Measurements from ENCODE around the gene GRIK5.
A peak's percentile ranks its signal among the peaks of the same experiment; 100 is the strongest.

Gene GRIK5

GRCh38 chr19:42068361-42068755 lies 1.6 kb downstream of the GRIK5 start:
- no peak overlapping the region for H3K27ac ChIP-seq (ENCODE audit: extremely low read depth, low read depth, low read length)
- H3K36me3 ChIP-seq (ENCODE audit: control insufficient read depth in 2 of 2, insufficient read depth in 1 of 2, low read length in 2 of 2), result no peaks in the 10 kb centered on the region; a peak in 1 of 3 replicates
- no peaks in the 10 kb centered on the region for H3K9me3 ChIP-seq (ENCODE audit: control insufficient read depth, insufficient read depth, low read depth, low read length)
- TF ChIP-seq PRDM1 (tag by site-specific recombination; IDR thresholded peaks at IDR 0.05) (peak; percentile 46; the same call in 1 of the 2 replicates), ZNF146 (tag by site-specific recombination; IDR thresholded peaks at IDR 0.05) (no peak), ZNF600 (tag by site-specific recombination; IDR thresholded peaks at IDR 0.05) (0 out of 2 replicates have a peak, but pooled peaks have one; percentile 26), ZNF366 (tag by site-specific recombination; conservative IDR thresholded peaks at IDR 0.05) (peak; percentile 35; the same call in 1 of the 2 replicates)
- H3K4me3 ChIP-seq (ENCODE audit: low read depth, low read length), result no peak overlapping the region
- POLR2A ChIA-PET, result no interaction called here
- H3K4me1 ChIP-seq (ENCODE audit: control insufficient read depth, insufficient read depth, low read length), result no peaks in the 10 kb centered on the region
- CTCF ChIA-PET, result interaction anchor here (0.6 to 1.1 kb wide), 2 partner anchors 33 to 258 kb away, joined by 3 to 4 read pairs; no protein-coding TSS in a partner anchor

DNA sequence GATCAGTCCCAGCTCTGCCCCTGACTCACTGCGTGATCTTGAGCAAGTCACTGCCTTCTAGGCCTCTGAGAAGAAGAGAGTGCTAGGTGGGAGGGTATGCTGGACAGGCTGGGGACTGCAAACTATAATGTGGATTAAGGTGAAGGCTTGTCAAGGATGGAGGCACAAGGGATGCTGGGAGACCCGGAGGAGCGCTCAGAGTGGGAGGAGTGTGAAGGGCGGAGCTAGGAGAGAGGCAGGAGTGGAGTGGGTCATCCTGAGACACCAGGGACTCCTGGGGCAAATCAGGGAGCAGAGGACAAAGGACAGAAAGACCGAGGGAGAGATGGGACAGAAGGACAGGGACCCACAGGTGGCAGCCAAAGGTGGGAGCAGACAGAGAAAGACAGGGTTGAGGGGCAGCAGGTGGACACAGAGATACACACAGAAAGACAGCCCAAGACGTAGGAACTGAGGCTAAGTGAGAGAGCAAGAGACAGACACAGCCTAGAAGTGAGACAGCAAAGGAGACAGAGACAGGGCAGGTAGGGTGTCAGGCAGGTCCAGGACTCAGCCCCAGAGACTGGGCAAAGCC lies 2.6 kb downstream of the GRIK5 start:
- H3K4me3 ChIP-seq (ENCODE audit: low read depth, low read length), result no peak overlapping the region
- CTCF ChIA-PET, result interaction anchor here (0.6 to 1.1 kb wide), 3 partner anchors 15 to 32 kb away, joined by 3 to 4 read pairs (median 3); no protein-coding TSS in a partner anchor
- POLR2A ChIA-PET, result no interaction called here

GRCh38 chr19:42066075-42066754 lies 3.8 kb downstream of the GRIK5 start:
- ChIA-PET CTCF (interaction anchor here (0.6 to 2.8 kb wide), 4 partner anchors 14 to 87 kb away, joined by 3 to 8 read pairs (median 6); no protein-coding TSS in a partner anchor), POLR2A (interaction anchor here (1.0 kb wide), 1 partner anchor 10 kb away, joined by 3 read pairs; the partner anchor contains the start of gene ZNF574)
- no peak overlapping the region for H3K4me3 ChIP-seq (ENCODE audit: low read depth, low read length)
- no peaks in the 10 kb centered on the region for H3K36me3 ChIP-seq (ENCODE audit: control insufficient read depth in 2 of 2, insufficient read depth in 1 of 2, low read length in 2 of 2)
- H3K27ac ChIP-seq (ENCODE audit: extremely low read depth, low read depth, low read length), result no peak overlapping the region
- no peaks in the 10 kb centered on the region for H3K9me3 ChIP-seq (ENCODE audit: control insufficient read depth, insufficient read depth, low read depth, low read length)
- H3K4me1 ChIP-seq (ENCODE audit: control insufficient read depth, insufficient read depth, low read length), result no peaks in the 10 kb centered on the region
- TF ChIP-seq ZNF610 (tag by site-specific recombination; IDR thresholded peaks at IDR 0.05; ENCODE audit: borderline replicate concordance) (no peak), ZNF670 (tag by site-specific recombination; IDR thresholded peaks at IDR 0.05; ENCODE audit: low read depth) (no peak), ZNF366 (tag by site-specific recombination; conservative IDR thresholded peaks at IDR 0.05) (peak; percentile 89), SP3 (tag by site-specific recombination; IDR thresholded peaks at IDR 0.05) (peak; percentile 48), PRDM1 (tag by site-specific recombination; IDR thresholded peaks at IDR 0.05) (peak; percentile 98), ZNF138 (tag by site-specific recombination; IDR thresholded peaks at IDR 0.05; ENCODE audit: borderline replicate concordance) (no peak), KLF1 (tag by site-specific recombination; IDR thresholded peaks at IDR 0.05) (0 out of 2 replicates have a peak, but pooled peaks have one; percentile 26), ZNF221 (tag by site-specific recombination; IDR thresholded peaks at IDR 0.05; ENCODE audit: borderline replicate concordance) (no peak), KLF8 (tag by site-specific recombination; IDR thresholded peaks at IDR 0.05) (no peak), REPIN1 (tag by site-specific recombination; IDR thresholded peaks at IDR 0.05; ENCODE audit: low read depth) (no peak), ZNF596 (tag by site-specific recombination; IDR thresholded peaks at IDR 0.05) (no peak), SP2 (tag by site-specific recombination; IDR thresholded peaks at IDR 0.05) (0 out of 2 replicates have a peak, but pooled peaks have one; percentile 28), ZBTB20 (tag by site-specific recombination; IDR thresholded peaks at IDR 0.05) (no peak), GLI4 (tag by site-specific recombination; IDR thresholded peaks at IDR 0.05) (no peak), ZNF510 (tag by site-specific recombination; IDR thresholded peaks at IDR 0.05; ENCODE audit: insufficient replicate concordance) (no peak), ZNF398 (tag by site-specific recombination; IDR thresholded peaks at IDR 0.05) (no peak)
- TF ChIP-seq, protein P1, sequence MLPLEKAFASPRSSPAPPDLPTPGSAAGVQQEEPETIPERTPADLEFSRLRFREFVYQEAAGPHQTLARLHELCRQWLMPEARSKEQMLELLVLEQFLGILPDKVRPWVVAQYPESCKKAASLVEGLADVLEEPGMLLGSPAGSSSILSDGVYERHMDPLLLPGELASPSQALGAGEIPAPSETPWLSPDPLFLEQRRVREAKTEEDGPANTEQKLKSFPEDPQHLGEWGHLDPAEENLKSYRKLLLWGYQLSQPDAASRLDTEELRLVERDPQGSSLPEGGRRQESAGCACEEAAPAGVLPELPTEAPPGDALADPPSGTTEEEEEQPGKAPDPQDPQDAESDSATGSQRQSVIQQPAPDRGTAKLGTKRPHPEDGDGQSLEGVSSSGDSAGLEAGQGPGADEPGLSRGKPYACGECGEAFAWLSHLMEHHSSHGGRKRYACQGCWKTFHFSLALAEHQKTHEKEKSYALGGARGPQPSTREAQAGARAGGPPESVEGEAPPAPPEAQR (tag by site-specific recombination; IDR thresholded peaks at IDR 0.05), result no peak
- TF ChIP-seq, protein P2, sequence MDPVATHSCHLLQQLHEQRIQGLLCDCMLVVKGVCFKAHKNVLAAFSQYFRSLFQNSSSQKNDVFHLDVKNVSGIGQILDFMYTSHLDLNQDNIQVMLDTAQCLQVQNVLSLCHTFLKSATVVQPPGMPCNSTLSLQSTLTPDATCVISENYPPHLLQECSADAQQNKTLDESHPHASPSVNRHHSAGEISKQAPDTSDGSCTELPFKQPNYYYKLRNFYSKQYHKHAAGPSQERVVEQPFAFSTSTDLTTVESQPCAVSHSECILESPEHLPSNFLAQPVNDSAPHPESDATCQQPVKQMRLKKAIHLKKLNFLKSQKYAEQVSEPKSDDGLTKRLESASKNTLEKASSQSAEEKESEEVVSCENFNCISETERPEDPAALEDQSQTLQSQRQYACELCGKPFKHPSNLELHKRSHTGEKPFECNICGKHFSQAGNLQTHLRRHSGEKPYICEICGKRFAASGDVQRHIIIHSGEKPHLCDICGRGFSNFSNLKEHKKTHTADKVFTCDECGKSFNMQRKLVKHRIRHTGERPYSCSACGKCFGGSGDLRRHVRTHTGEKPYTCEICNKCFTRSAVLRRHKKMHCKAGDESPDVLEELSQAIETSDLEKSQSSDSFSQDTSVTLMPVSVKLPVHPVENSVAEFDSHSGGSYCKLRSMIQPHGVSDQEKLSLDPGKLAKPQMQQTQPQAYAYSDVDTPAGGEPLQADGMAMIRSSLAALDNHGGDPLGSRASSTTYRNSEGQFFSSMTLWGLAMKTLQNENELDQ (tag by site-specific recombination; IDR thresholded peaks at IDR 0.05; ENCODE audit: low read depth), result no peak
- TF ChIP-seq, protein P3, sequence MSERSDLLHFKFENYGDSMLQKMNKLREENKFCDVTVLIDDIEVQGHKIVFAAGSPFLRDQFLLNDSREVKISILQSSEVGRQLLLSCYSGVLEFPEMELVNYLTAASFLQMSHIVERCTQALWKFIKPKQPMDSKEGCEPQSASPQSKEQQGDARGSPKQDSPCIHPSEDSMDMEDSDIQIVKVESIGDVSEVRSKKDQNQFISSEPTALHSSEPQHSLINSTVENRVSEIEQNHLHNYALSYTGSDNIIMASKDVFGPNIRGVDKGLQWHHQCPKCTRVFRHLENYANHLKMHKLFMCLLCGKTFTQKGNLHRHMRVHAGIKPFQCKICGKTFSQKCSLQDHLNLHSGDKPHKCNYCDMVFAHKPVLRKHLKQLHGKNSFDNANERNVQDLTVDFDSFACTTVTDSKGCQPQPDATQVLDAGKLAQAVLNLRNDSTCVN (tag by site-specific recombination; optimal IDR thresholded peaks at IDR 0.05), result no peak

More for the DNA sequence above, 2.6 kb downstream of the GRIK5 start:
- TF ChIP-seq SCRT1 (tag by site-specific recombination; IDR thresholded peaks at IDR 0.05; ENCODE audit: borderline replicate concordance), result peak; percentile 83
- peak; percentile 45; the same call in 1 of the 2 replicates for TF ChIP-seq EGR2 (tag by site-specific recombination; IDR thresholded peaks at IDR 0.05; ENCODE audit: low read depth)
- peak; percentile 59 for TF ChIP-seq SCRT2 (tag by site-specific recombination; IDR thresholded peaks at IDR 0.05)
- no peak for TF ChIP-seq ZNF426 (tag by site-specific recombination; IDR thresholded peaks at IDR 0.05)
- no peaks in the 10 kb centered on the region for H3K9me3 ChIP-seq (ENCODE audit: control insufficient read depth, insufficient read depth, low read depth, low read length)
- H3K27ac ChIP-seq (ENCODE audit: extremely low read depth, low read depth, low read length), result no peak overlapping the region
- H3K4me1 ChIP-seq (ENCODE audit: control insufficient read depth, insufficient read depth, low read length), result no peaks in the 10 kb centered on the region
- no peaks in the 10 kb centered on the region for H3K36me3 ChIP-seq (ENCODE audit: control insufficient read depth in 2 of 2, insufficient read depth in 1 of 2, low read length in 2 of 2)
